KMS-11 (cell line): ENCODE results near the gene GAS2L1.
"Not testable (repeated sequence)": the region's sequence is repeated elsewhere in the genome, so short reads cannot be mapped to it uniquely, and the experiment has no call there.

Experiments
- H2AFZ ChIP-seq: fragments of 200-600 bp; sonication (generic); 2 replicates; pipeline ENCODE4 v1.6.1; 2016; ENCODE audit warnings: antibody characterized with exemption, mixed run types, low read depth
- H3K27ac ChIP-seq: fragments of 200-600 bp; sonication (generic); 2 replicates; pipeline ENCODE4 v1.6.1; 2016; ENCODE audit warnings: mild to moderate bottlenecking, mixed run types
- H3K27me3 ChIP-seq: fragments of 200-600 bp; sonication (generic); 2 replicates; pipeline ENCODE4 v1.6.1; 2017; ENCODE audit warnings: mild to moderate bottlenecking, low read depth, mixed run types, moderate library complexity; ENCODE audit not compliant: insufficient read depth
- H3K36me3 ChIP-seq: fragments of 200-600 bp; sonication (generic); 2 replicates; pipeline ENCODE4 v1.6.1; 2017; ENCODE audit warnings: mild to moderate bottlenecking, mixed run types; ENCODE audit not compliant: insufficient read depth
- H3K4me1 ChIP-seq: fragments of 200-600 bp; sonication (generic); 2 replicates; pipeline ENCODE4 v1.6.1; 2016; ENCODE audit warnings: mild to moderate bottlenecking, low read depth, mixed run types; ENCODE audit not compliant: poor library complexity, severe bottlenecking
- H3K4me2 ChIP-seq: fragments of 200-600 bp; sonication (generic); 2 replicates; pipeline ENCODE4 v1.7.0; 2016; ENCODE audit warnings: mild to moderate bottlenecking, mixed run types
- H3K4me3 ChIP-seq: fragments of 200-600 bp; sonication (generic); IDR thresholded peaks from 2 replicates; pipeline ENCODE4 v1.6.1; 2017; ENCODE audit warnings: low read depth, low read length, mixed read lengths; ENCODE audit not compliant: insufficient read depth
- H3K79me2 ChIP-seq: fragments of 200-600 bp; sonication (generic); 2 replicates; pipeline ENCODE4 v1.6.1; 2016; ENCODE audit warnings: low read depth, mixed run types; ENCODE audit not compliant: insufficient read depth
- H3K9ac ChIP-seq: fragments of 200-600 bp; sonication (generic); 2 replicates; pipeline ENCODE4 v1.6.1; 2016; ENCODE audit warnings: mild to moderate bottlenecking, mixed run types
- H4K20me1 ChIP-seq: fragments of 200-600 bp; sonication (generic); 2 replicates; pipeline ENCODE4 v1.6.1; 2016; ENCODE audit warnings: mild to moderate bottlenecking, mixed run types; ENCODE audit not compliant: insufficient read depth
- CTCF ChIP-seq: fragments of 200-600 bp; sonication (generic); conservative IDR thresholded peaks from 2 replicates; pipeline ENCODE4 v1.6.1; 2017; ENCODE audit warnings: low read depth, mild to moderate bottlenecking, antibody characterized with exemption, low read length, moderate library complexity, mixed read lengths

GAS2L1 gene

DNA sequence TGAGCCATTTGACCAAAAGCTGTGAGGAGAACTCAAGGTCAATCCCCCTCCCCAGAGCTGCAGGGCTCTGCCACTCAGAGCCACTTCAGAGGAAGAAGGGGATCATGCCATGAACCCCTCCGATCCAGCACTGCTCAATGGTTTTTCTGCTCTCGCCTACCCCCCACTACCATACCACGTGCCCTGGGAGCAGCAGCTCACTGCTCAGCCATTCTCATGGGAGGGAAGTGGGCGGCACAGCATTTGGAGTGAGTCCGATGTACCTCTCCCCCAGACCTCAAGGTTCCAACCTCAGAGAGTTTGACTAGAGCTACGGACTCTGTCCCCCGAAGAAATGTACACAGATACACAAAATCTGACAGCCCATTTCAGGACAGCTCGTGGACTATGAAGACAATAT is 47.4 kb downstream of the GAS2L1 start:
- Histone ChIP-seq H3K4me2 (no peak overlapping the region), H3K27ac (no peak overlapping the region), H2AFZ (no peak overlapping the region), H3K4me3 (no peak overlapping the region), H3K27me3 (no peaks in the 10 kb centered on the region), H4K20me1 (no peaks in the 10 kb centered on the region), H3K36me3 (no peaks in the 10 kb centered on the region), H3K9ac (no peak overlapping the region), H3K79me2 (no peaks in the 10 kb centered on the region), H3K4me1 (no peaks in the 10 kb centered on the region)
- no peak for TF ChIP-seq CTCF

DNA sequence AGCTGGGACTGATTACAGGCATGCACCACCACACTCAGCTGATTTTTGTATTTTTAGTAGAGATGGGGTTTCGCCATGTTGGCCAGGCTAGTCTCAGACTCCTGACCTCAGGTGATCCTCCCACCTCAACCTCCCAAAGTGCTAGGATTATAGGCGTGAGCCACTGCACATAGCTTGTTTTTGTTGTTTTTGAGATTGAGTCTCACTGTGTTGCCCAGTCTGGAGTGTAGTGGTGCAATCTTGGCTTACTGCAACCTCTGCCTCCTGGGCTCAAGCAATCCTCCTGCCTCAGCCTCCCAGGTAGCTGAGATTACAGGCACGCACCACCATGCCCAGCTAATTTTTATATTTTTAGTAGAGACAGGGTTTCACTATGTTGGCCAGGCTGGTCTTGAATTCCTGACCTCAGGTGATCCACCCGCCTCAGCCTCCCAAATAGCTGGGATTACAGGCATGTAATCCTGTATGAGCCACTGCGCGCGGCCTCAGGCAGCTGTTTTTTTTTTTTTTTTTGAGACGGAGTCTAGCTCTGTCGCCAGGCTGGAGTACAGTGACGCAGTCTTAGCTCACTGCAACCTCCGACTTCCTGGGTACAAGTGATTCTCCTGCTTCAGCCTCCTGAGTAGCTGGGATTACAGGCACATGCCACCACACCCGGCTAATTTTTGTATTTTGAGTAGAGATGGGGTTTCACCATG is 50.9 kb downstream of the GAS2L1 start:
- H3K4me1 ChIP-seq, H3K4me3 ChIP-seq, H3K9ac ChIP-seq, H3K36me3 ChIP-seq, H3K27me3 ChIP-seq, H3K79me2 ChIP-seq, H2AFZ ChIP-seq, H4K20me1 ChIP-seq, H3K4me2 ChIP-seq, H3K27ac ChIP-seq: not testable (repeated sequence)

DNA sequence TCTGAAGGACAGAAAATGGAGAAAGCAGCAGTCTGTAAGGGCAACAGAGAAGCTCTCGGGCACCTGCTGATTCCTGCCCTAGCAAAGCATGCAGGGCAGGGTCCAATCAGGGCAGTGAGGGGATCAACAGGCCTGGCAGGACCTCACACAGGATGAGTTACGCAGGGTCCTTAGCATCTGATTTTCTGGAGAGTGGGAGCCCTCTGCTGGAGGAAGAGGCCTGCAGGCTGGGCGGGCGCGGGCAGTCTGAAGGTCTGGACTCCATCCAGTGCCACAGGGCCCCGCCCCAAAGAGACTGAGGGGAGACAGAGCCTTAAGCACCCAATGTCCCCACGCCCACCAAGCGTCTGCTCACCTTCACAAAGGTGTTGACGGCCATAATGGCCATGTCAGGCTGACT is 53.0 kb downstream of the GAS2L1 start:
- no peaks in the 10 kb centered on the region for H3K36me3 ChIP-seq

More for the DNA sequence above, 53.0 kb downstream of the GAS2L1 start:
- Histone ChIP-seq H2AFZ (no peak overlapping the region), H3K27me3 (no peaks in the 10 kb centered on the region), H3K9ac (no peak overlapping the region), H3K27ac (no peak overlapping the region), H3K4me1 (peaks cover 10% of the 10 kb centered on the region), H3K79me2 (no peaks in the 10 kb centered on the region), H4K20me1 (no peaks in the 10 kb centered on the region), H3K4me3 (no peak overlapping the region), H3K4me2 (no peak overlapping the region)
- TF ChIP-seq CTCF: 0 out of 2 replicates have a peak, but pooled peaks have one; percentile 23
